ENCODE measurements around the gene SAA2.
"Not testable (repeated sequence)": the region's sequence is repeated elsewhere in the genome, so short reads cannot be mapped to it uniquely, and the experiment has no call there.

Gene SAA2

DNA sequence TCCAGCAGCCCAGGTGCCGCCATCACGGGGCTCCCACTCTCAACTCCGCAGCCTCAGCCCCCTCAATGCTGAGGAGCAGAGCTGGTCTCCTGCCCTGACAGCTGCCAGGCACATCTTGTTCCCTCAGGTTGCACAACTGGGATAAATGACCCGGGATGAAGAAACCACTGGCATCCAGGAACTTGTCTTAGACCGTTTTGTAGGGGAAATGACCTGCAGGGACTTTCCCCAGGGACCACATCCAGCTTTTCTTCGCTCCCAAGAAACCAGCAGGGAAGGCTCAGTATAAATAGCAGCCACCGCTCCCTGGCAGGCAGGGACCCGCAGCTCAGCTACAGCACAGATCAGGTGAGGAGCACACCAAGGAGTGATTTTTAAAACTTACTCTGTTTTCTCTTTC, 17.5 kb upstream of the SAA2 start, which contains the start of gene SAA1:
Gene SAA1, plus strand, starts transcription at position 316 of the 400 bp plus-strand sequence. CDS start 624 bp downstream, outside the sequence.
- H3K4me3 ChIP-seq (ENCODE audit: low read depth in 1 of 2, low read length in 2 of 2): no peak within 1 kb of the TSS
- H3K4me2 ChIP-seq (ENCODE audit: insufficient read depth, low read length): no peak within 1 kb of the TSS
- no peak for ATAC-seq (ENCODE audit: insufficient read depth, low read depth)

DNA sequence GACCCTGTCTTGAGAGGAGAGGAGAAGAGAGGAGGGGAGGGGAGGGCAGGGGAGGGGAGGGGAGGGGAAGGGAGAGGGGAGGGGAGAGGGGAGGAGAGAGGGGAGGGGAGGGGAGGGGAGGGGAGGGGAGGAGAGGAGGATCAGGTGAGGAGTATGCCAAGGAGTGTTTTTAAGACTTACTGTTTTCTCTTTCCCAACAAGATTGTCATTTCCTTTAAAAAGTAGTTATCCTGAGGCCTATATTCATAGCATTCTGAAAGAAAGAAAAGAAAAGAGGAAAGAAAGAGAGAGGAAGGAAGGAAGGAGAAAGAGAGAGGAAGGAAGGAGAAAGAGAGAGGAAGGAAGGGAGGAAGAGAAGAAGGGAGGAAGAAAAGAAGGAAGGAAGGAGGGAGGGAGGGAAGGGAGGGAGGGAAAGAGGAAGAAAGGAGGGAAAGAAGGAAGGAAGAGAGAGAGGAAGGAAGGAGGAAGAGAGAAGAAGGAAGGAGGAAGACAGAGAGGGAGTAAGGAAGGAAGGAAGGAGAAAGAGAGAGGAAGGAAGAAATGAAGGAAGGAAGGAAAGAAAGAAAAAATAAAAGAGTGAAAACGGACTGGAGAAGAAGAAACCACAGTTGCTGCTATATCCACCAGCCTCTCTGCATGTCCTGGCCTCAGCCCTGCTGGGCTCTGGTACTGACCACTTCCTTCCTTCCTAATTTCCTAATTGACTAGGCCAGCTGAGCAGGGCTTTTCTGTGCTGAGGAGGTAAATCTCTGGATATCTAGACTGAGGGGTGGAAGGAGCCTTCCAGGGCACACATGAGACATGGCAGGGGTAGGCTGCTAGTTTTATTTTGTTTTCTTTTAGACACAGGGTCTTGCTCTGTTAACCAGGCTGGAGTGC, 16.4 kb upstream of the SAA2 start:
- no peaks in the 10 kb centered on the region for H3K79me2 ChIP-seq (ENCODE audit: insufficient read depth, low read length)
- ATAC-seq (ENCODE audit: insufficient read depth, low read depth): no peak
- H3K27ac ChIP-seq (ENCODE audit: low read length): no peak overlapping the region
- H3K9me3 ChIP-seq (ENCODE audit: insufficient read depth, low read length, severe bottlenecking): no peaks in the 10 kb centered on the region
- H4K20me1 ChIP-seq (ENCODE audit: insufficient read depth, low read length): no peaks in the 10 kb centered on the region
- H3K4me1 ChIP-seq (ENCODE audit: insufficient read depth, low read length): no peaks in the 10 kb centered on the region
- TF ChIP-seq, protein P1, sequence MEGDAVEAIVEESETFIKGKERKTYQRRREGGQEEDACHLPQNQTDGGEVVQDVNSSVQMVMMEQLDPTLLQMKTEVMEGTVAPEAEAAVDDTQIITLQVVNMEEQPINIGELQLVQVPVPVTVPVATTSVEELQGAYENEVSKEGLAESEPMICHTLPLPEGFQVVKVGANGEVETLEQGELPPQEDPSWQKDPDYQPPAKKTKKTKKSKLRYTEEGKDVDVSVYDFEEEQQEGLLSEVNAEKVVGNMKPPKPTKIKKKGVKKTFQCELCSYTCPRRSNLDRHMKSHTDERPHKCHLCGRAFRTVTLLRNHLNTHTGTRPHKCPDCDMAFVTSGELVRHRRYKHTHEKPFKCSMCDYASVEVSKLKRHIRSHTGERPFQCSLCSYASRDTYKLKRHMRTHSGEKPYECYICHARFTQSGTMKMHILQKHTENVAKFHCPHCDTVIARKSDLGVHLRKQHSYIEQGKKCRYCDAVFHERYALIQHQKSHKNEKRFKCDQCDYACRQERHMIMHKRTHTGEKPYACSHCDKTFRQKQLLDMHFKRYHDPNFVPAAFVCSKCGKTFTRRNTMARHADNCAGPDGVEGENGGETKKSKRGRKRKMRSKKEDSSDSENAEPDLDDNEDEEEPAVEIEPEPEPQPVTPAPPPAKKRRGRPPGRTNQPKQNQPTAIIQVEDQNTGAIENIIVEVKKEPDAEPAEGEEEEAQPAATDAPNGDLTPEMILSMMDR (IDR thresholded peaks at IDR 0.05; ENCODE audit: borderline replicate concordance, extremely low read depth, low read length, poor library complexity, severe bottlenecking): no peak
- TF ChIP-seq EZH2 (IDR thresholded peaks at IDR 0.05; ENCODE audit: borderline replicate concordance, low read depth, low read length, severe bottlenecking): no peak
- no peak overlapping the region for H2AFZ ChIP-seq (ENCODE audit: low read depth, low read length)
- no peak overlapping the region for H3K9ac ChIP-seq (ENCODE audit: low read depth, low read length)
- no peak overlapping the region for H3K4me2 ChIP-seq (ENCODE audit: insufficient read depth, low read length)
- no peak overlapping the region for H3K4me3 ChIP-seq (ENCODE audit: low read depth in 1 of 2, low read length in 2 of 2)
- DNase-seq: no peak
- H3K27me3 ChIP-seq (ENCODE audit: insufficient read depth, low read length, poor library complexity): peaks cover 4% of the 10 kb centered on the region
- H3K36me3 ChIP-seq (ENCODE audit: insufficient read depth, low read length): no peaks in the 10 kb centered on the region

More for the DNA sequence above, 17.5 kb upstream of the SAA2 start, which contains the start of gene SAA1:
- Histone ChIP-seq H3K9me3 (ENCODE audit: insufficient read depth, low read length, severe bottlenecking) (no peaks in the 10 kb centered on the region), H3K79me2 (ENCODE audit: insufficient read depth, low read length) (no peaks in the 10 kb centered on the region), H4K20me1 (ENCODE audit: insufficient read depth, low read length) (no peaks in the 10 kb centered on the region), H3K36me3 (ENCODE audit: insufficient read depth, low read length) (no peaks in the 10 kb centered on the region), H3K27me3 (ENCODE audit: insufficient read depth, low read length, poor library complexity) (peaks cover 4% of the 10 kb centered on the region), H3K27ac (ENCODE audit: low read length) (no peak within 1 kb of the TSS), H3K9ac (ENCODE audit: low read depth, low read length) (no peak within 1 kb of the TSS), H3K4me1 (ENCODE audit: insufficient read depth, low read length) (no peaks in the 10 kb centered on the region), H2AFZ (ENCODE audit: low read depth, low read length) (no peak within 1 kb of the TSS)
- no peak for DNase-seq
- no peak for TF ChIP-seq EZH2 (IDR thresholded peaks at IDR 0.05; ENCODE audit: borderline replicate concordance, low read depth, low read length, severe bottlenecking)
- TF ChIP-seq, protein P1 (IDR thresholded peaks at IDR 0.05; ENCODE audit: borderline replicate concordance, extremely low read depth, low read length, poor library complexity, severe bottlenecking): no peak

DNA sequence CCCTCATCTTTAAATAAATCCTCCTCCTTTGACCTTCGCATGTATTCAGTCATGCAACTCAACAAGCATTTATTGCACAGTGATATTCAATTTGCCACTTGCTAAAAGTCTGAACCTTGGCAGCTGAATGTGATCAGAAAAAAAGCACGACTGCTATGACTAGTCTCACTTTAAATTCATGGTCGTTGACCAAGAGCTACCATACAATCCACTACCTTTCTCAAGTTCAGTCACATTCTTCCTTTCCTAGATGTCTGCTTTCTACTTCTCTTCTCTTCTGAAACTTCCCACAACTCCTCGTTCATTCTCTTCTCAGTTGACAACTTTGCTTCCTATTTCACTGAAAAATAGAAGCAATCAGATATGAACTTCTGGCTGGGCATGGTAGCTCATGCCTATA, 15.6 kb upstream of the SAA2 start:
- Histone ChIP-seq H3K27ac (ENCODE audit: low read length) (no peak overlapping the region), H3K9me3 (ENCODE audit: insufficient read depth, low read length, severe bottlenecking) (no peaks in the 10 kb centered on the region), H2AFZ (ENCODE audit: low read depth, low read length) (no peak overlapping the region), H3K4me1 (ENCODE audit: insufficient read depth, low read length) (no peaks in the 10 kb centered on the region), H3K36me3 (ENCODE audit: insufficient read depth, low read length) (no peaks in the 10 kb centered on the region), H3K9ac (ENCODE audit: low read depth, low read length) (no peak overlapping the region), H4K20me1 (ENCODE audit: insufficient read depth, low read length) (no peaks in the 10 kb centered on the region), H3K4me3 (ENCODE audit: low read depth in 1 of 2, low read length in 2 of 2) (no peak overlapping the region), H3K27me3 (ENCODE audit: insufficient read depth, low read length, poor library complexity) (peaks cover 4% of the 10 kb centered on the region), H3K4me2 (ENCODE audit: insufficient read depth, low read length) (no peak overlapping the region), H3K79me2 (ENCODE audit: insufficient read depth, low read length) (no peaks in the 10 kb centered on the region)
- DNase-seq (no peak), ATAC-seq (ENCODE audit: insufficient read depth, low read depth) (no peak)
- TF ChIP-seq EZH2 (IDR thresholded peaks at IDR 0.05; ENCODE audit: borderline replicate concordance, low read depth, low read length, severe bottlenecking): no peak
- TF ChIP-seq, protein P1 (IDR thresholded peaks at IDR 0.05; ENCODE audit: borderline replicate concordance, extremely low read depth, low read length, poor library complexity, severe bottlenecking): no peak

DNA sequence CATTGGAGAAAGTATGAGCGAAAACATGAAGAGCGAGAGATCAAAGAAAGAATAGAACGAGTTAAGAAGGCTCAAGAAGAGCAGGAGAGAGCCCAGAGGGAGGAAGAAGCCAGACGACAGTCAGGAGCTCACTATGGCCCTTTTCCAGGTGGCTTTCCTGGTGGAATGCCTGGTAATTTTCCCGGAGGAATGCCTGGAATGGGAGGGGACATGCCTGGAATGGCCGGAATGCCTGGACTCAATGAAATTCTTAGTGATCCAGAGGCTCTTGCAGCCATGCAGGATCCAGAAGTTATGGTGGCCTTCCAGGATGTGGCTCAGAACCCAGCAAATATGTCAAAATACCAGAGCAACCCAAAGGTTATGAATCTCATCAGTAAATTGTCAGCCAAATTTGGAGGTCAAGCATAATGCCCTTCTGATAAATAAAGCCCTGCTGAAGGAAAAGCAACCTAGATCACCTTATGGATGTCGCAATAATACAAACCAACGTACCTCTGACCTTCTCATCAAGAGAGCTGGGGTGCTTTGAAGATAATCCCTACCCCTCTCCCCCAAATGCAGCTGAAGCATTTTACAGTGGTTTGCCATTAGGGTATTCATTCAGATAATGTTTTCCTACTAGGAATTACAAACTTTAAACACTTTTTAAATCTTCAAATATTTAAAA, 14.3 kb upstream of the SAA2 start:
- H3K4me3 ChIP-seq (ENCODE audit: low read depth in 1 of 2, low read length in 2 of 2); DNase-seq; H4K20me1 ChIP-seq (ENCODE audit: insufficient read depth, low read length); H3K4me1 ChIP-seq (ENCODE audit: insufficient read depth, low read length); H3K79me2 ChIP-seq (ENCODE audit: insufficient read depth, low read length); H3K4me2 ChIP-seq (ENCODE audit: insufficient read depth, low read length); H2AFZ ChIP-seq (ENCODE audit: low read depth, low read length); H3K9ac ChIP-seq (ENCODE audit: low read depth, low read length); H3K36me3 ChIP-seq (ENCODE audit: insufficient read depth, low read length); H3K27me3 ChIP-seq (ENCODE audit: insufficient read depth, low read length, poor library complexity); H3K9me3 ChIP-seq (ENCODE audit: insufficient read depth, low read length, severe bottlenecking); H3K27ac ChIP-seq (ENCODE audit: low read length); ATAC-seq (ENCODE audit: insufficient read depth, low read depth): not testable (repeated sequence)

Measured in DND-41 (cell line).